Right lobe of liver (tissue), 4 donors: ENCODE measurements around the gene CSRNP2.
A peak's percentile ranks its signal among the peaks of the same experiment; 100 is the strongest.

Experiments
- POLR2A ChIP-seq: fragments of 450-650 bp; IDR thresholded peaks from one replicate; pipeline ENCODE4 v1.6.1; 2017; ENCODE audit warnings: antibody characterized with exemption, mild to moderate bottlenecking
- TF ChIP-seq, protein P1 (sequence below), 4 donors: fragments of 200-600 bp in 3 of 4; fragments of 450-650 bp in 1 of 4; IDR thresholded peaks; one replicate each; pipeline versions ENCODE4 v1.5.1 to v1.8.0; 2016 to 2022; ENCODE audit warnings: antibody characterized with exemption in 4 of 4, mild to moderate bottlenecking in 2 of 4
- donor health status: DM: no; HTN: no; CAD: no.
- donor health status: DM: no; HTN: no; CAD: no.
- donor health status: DM: no; HTN: yes; CAD: no.

DNA sequence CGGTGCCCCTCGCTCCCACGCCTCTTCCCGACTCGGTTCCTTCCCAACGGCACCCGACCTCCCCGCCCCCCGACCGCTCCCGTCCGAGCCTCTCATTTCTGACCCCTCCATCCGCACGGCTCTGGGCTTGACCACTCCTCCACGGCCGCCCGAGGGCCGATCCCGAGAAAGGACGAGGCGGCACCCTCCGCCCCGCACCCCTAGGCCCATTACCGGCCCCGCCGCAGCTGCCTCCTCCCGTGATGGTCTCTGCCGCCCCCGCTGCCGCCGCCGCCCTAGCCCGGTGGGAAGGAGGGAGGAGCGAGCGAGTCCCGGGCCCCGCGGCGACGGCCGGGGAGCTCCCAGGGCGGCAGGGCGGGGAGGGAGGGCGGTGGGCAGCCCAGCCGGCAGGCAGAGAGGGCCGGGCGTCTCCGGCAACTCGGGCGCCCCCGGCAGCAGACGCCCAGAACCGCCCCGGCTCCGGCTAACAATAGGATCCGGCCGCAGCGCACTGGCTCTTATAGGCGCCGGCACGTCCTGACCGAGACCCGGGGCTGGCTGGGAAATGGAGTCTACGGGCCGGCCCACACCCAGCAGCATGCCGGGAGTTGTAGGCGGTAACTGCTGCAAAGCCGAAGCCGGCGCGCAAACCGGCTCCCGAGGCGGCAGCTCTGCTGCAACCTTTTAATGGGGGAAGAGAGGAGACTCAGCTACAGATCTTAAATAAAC lies at the start of gene CSRNP2:
- TF ChIP-seq POLR2A, result peak; percentile 100
- TF ChIP-seq, protein P1, sequence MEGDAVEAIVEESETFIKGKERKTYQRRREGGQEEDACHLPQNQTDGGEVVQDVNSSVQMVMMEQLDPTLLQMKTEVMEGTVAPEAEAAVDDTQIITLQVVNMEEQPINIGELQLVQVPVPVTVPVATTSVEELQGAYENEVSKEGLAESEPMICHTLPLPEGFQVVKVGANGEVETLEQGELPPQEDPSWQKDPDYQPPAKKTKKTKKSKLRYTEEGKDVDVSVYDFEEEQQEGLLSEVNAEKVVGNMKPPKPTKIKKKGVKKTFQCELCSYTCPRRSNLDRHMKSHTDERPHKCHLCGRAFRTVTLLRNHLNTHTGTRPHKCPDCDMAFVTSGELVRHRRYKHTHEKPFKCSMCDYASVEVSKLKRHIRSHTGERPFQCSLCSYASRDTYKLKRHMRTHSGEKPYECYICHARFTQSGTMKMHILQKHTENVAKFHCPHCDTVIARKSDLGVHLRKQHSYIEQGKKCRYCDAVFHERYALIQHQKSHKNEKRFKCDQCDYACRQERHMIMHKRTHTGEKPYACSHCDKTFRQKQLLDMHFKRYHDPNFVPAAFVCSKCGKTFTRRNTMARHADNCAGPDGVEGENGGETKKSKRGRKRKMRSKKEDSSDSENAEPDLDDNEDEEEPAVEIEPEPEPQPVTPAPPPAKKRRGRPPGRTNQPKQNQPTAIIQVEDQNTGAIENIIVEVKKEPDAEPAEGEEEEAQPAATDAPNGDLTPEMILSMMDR (IDR thresholded peaks at IDR 0.05), result peak in 1 of 4 donors; percentile 19
